CD14-positive monocyte (primary cell): ENCODE results near the gene FAM240A. TPM values are rescaled to one million over a fixed set of nuclear protein-coding genes. Genes with fewer than 3 reads are reported as not detected.
"Not testable (repeated sequence)": the region's sequence is repeated elsewhere in the genome, so short reads cannot be mapped to it uniquely, and the experiment has no call there.

ENCODE experiments used
- DNase-seq, 3 donors: peaks; one replicate each; pipeline ENCODE4 v3.0.0-alpha.2; 2011 to 2022
- H2AFZ ChIP-seq: 2 replicates; pipeline ENCODE4 v1.6.0; 2012; ENCODE audit warnings: mild to moderate bottlenecking, low read depth, low read length, inconsistent platforms; ENCODE audit not compliant: insufficient read depth, poor library complexity, severe bottlenecking
- H3K27ac ChIP-seq, 2 donors: 1 replicate in 1 of 2; 2 replicates in 1 of 2; pipeline ENCODE4 v1.5.1; 2012 to 2013; ENCODE audit warnings: low read length in 2 of 2, control low read depth in 1 of 2, inconsistent platforms in 1 of 2, low read depth in 1 of 2, mild to moderate bottlenecking in 1 of 2
- H3K27me3 ChIP-seq, 2 donors: one replicate each; pipeline versions ENCODE4 v1.6.0 to v1.6.1; 2011 to 2013; ENCODE audit warnings: low read length in 2 of 2; ENCODE audit not compliant: control insufficient read depth in 2 of 2, insufficient read depth in 2 of 2
- H3K36me3 ChIP-seq, 2 donors: replicated peaks in 1 of 2; 1 replicate in 1 of 2; 2 replicates in 1 of 2; pipeline versions ENCODE4 v1.5.1 to v1.6.1; 2012 to 2013; ENCODE audit warnings: low read length in 2 of 2, control low read depth in 1 of 2, inconsistent platforms in 1 of 2, mild to moderate bottlenecking in 1 of 2; ENCODE audit not compliant: insufficient read depth in 2 of 2, control insufficient read depth in 1 of 2
- H3K4me1 ChIP-seq, 2 donors: 1 replicate in 1 of 2; 2 replicates in 1 of 2; pipeline versions ENCODE4 v1.5.1 to v1.6.1; 2012 to 2013; ENCODE audit warnings: low read length in 2 of 2, control low read depth in 1 of 2, inconsistent platforms in 1 of 2, mild to moderate bottlenecking in 1 of 2, moderate library complexity in 1 of 2; ENCODE audit not compliant: insufficient read depth in 2 of 2, control insufficient read depth in 1 of 2
- H3K4me2 ChIP-seq: replicated peaks from 2 replicates; pipeline ENCODE3; 2012; ENCODE audit warnings: low read length, moderate library complexity, mild to moderate bottlenecking; ENCODE audit not compliant: poor library complexity, severe bottlenecking; ENCODE audit errors: extremely low read depth
- H3K4me3 ChIP-seq, 3 experiments: fragments of 200-600 bp in 1 of 3; sonication (generic) in 1 of 3; replicated peaks in 1 of 3; 1 replicate in 2 of 3; 2 replicates in 1 of 3; pipeline ENCODE4 v1.5.1; 2011 to 2013; ENCODE audit warnings: low read length in 3 of 3, mild to moderate bottlenecking in 3 of 3, control low read depth in 2 of 3, low read depth in 2 of 3, inconsistent platforms in 1 of 3, moderate library complexity in 1 of 3
- H3K79me2 ChIP-seq: 2 replicates; pipeline ENCODE4 v1.6.0; 2012; ENCODE audit warnings: mild to moderate bottlenecking, control low read depth, inconsistent platforms, low read length, moderate library complexity; ENCODE audit not compliant: insufficient read depth
- H3K9ac ChIP-seq: 2 replicates; pipeline ENCODE4 v1.6.0; 2017; ENCODE audit warnings: low read length, mild to moderate bottlenecking; ENCODE audit not compliant: insufficient read depth, poor library complexity, severe bottlenecking
- H3K9me3 ChIP-seq, 2 donors: replicated peaks in 1 of 2; 1 replicate in 1 of 2; 2 replicates in 1 of 2; pipeline versions ENCODE4 v1.5.1 to v1.6.1; 2012 to 2013; ENCODE audit warnings: low read length in 2 of 2, control low read depth in 1 of 2; ENCODE audit not compliant: control insufficient read depth in 1 of 2, insufficient read depth in 1 of 2
- H4K20me1 ChIP-seq: 2 replicates; pipeline ENCODE4 v1.6.0; 2012; ENCODE audit warnings: mild to moderate bottlenecking, low read length, control low read depth, moderate library complexity; ENCODE audit not compliant: insufficient read depth
- H3K27ac Mint-ChIP-seq, 7 donors: one replicate each; pipeline ENCODE4 v1.8.0; 2020; ENCODE audit warnings: mild to moderate bottlenecking in 7 of 7, mixed read lengths in 7 of 7, moderate library complexity in 6 of 7, inconsistent platforms in 2 of 7
- H3K27me3 Mint-ChIP-seq, 3 donors: one replicate each; pipeline ENCODE4 v1.8.0; 2021 to 2022; ENCODE audit warnings: low read depth in 3 of 3, mild to moderate bottlenecking in 3 of 3, mixed read lengths in 3 of 3, moderate library complexity in 3 of 3, inconsistent platforms in 1 of 3
- H3K36me3 Mint-ChIP-seq, 2 donors: one replicate each; pipeline ENCODE4 v1.8.0; 2020; ENCODE audit warnings: mixed read lengths in 2 of 2, inconsistent platforms in 1 of 2, mild to moderate bottlenecking in 1 of 2
- H3K4me1 Mint-ChIP-seq: one replicate; pipeline ENCODE4 v1.8.0; 2020; ENCODE audit warnings: mild to moderate bottlenecking, mixed read lengths
- H3K4me3 Mint-ChIP-seq, 2 donors: one replicate each; pipeline ENCODE4 v1.8.0; 2020; ENCODE audit warnings: mild to moderate bottlenecking in 2 of 2, mixed read lengths in 2 of 2, moderate library complexity in 1 of 2
- H3K9me3 Mint-ChIP-seq, 7 donors: one replicate each; pipeline ENCODE4 v1.8.0; 2020 to 2022; ENCODE audit warnings: mixed read lengths in 7 of 7, mild to moderate bottlenecking in 6 of 7, moderate library complexity in 6 of 7, inconsistent platforms in 2 of 7
- WGBS: methylation state at CpG from one replicate; pipeline ENCODE4 v1.1.5; 2013; ENCODE audit warnings: missing lambda C conversion rate; ENCODE audit not compliant: insufficient coverage; 5-methylcytosine and 5-hydroxymethylcytosine counted together
- intact Hi-C, 2 donors: fragments of 100-400 bp; cut with micrococcal nuclease; formaldehyde crosslinking; loops; one replicate each; pipeline versions ENCODE4 v1.15.0 to v1.15.1; 2023
- polyA plus RNA-seq, 3 donors: library from polyadenylated mRNA; depleted of rRNA in 1 of 3; unstranded in 2 of 3; stranded (reverse) in 1 of 3; fragments of 300-500 nt in 2 of 3; fragments of >200 nt in 1 of 3; fragmentation: Illumina TruSeq in 2 of 3; gene quantifications; 1 replicate in 2 of 3; 2 replicates in 1 of 3; pipeline ENCODE4 v1.2.3, GENCODE V29; 2012 to 2021
- TF ChIP-seq, protein P1 (sequence below): fragments of 200-600 bp; IDR thresholded peaks from one replicate; pipeline ENCODE4 v1.8.0; 2022; ENCODE audit warnings: antibody characterized with exemption, mild to moderate bottlenecking

FAM240A gene
- polyA plus RNA-seq, 3 donors, result not detected

DNA sequence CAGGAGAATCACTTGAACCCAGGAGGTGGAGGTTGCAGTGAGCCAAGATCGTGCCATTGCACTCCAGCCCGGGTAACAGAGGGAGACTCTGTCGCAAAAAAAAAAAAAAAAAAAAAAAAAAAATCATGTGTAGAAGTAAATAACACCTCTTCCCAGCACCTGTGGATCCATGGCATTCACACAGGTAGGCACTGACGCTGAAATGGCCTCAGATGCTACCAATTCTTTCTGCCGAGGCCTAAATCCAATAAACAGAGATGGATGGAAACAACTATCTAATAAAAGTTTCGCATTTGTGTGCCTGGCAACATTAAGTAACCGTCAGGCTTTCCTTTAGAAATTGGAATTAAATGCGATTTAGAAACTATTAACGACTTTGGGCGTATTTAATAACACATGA lies 35.9 kb upstream of the FAM240A start:
- Mint-ChIP-seq H3K27ac (no peak overlapping the region), H3K4me1 (peaks cover 6% of the 10 kb centered on the region), H3K27me3 (peaks cover 22 to 54% (median 22%) of the 10 kb centered on the region in 3 donors), H3K4me3 (peak overlapping the region in 1 of 2 donors; percentile 35), H3K36me3 (no peaks in the 10 kb centered on the region), H3K9me3 (no peaks in the 10 kb centered on the region)
- no peak for DNase-seq
- Histone ChIP-seq H3K9me3 (no peaks in the 10 kb centered on the region), H3K27ac (no peak overlapping the region), H3K79me2 (no peaks in the 10 kb centered on the region), H3K36me3 (no peaks in the 10 kb centered on the region), H3K27me3 (peaks cover 0 to 22% of the 10 kb centered on the region in 2 donors), H3K4me3 (no peak overlapping the region), H3K4me1 (no peaks in the 10 kb centered on the region), H3K9ac (no peak overlapping the region), H3K4me2 (no peak overlapping the region), H2AFZ (no peak overlapping the region), H4K20me1 (no peaks in the 10 kb centered on the region)
- intact Hi-C loops, result no loop called here
- 100% methylated on average over 2 of the region's 10 CpGs for WGBS
- TF ChIP-seq, protein P1, sequence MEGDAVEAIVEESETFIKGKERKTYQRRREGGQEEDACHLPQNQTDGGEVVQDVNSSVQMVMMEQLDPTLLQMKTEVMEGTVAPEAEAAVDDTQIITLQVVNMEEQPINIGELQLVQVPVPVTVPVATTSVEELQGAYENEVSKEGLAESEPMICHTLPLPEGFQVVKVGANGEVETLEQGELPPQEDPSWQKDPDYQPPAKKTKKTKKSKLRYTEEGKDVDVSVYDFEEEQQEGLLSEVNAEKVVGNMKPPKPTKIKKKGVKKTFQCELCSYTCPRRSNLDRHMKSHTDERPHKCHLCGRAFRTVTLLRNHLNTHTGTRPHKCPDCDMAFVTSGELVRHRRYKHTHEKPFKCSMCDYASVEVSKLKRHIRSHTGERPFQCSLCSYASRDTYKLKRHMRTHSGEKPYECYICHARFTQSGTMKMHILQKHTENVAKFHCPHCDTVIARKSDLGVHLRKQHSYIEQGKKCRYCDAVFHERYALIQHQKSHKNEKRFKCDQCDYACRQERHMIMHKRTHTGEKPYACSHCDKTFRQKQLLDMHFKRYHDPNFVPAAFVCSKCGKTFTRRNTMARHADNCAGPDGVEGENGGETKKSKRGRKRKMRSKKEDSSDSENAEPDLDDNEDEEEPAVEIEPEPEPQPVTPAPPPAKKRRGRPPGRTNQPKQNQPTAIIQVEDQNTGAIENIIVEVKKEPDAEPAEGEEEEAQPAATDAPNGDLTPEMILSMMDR, result no peak

DNA sequence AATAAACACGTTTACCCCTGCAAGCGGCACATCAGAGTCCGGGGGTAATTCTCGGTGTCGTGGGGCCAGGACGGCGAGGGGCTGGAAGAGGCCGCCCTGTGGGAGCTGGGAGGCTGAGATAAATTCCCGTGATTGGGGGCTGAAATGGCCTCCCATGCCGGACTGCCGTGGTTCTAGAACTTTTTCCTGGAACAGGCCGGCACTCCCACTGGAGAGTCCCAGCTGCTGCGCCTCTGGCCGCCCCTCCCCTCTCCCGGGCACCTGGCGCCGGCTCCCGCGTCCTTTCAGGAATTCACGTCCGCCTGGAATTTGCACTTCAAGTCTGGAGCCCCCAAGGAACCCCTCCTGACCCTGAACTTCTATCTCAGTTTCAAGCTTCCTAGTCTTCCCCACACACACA lies 35.4 kb upstream of the FAM240A start:
- Histone ChIP-seq H3K4me1 (no peaks in the 10 kb centered on the region), H3K27me3 (peaks cover 0 to 22% of the 10 kb centered on the region in 2 donors), H3K79me2 (no peaks in the 10 kb centered on the region), H3K4me3 (no peak overlapping the region), H3K36me3 (no peaks in the 10 kb centered on the region), H3K4me2 (no peak overlapping the region), H4K20me1 (no peaks in the 10 kb centered on the region), H3K27ac (no peak overlapping the region), H2AFZ (no peak overlapping the region), H3K9me3 (no peaks in the 10 kb centered on the region), H3K9ac (no peak overlapping the region)
- TF ChIP-seq, protein P1, result no peak
- WGBS, result 35% methylated on average over 21 of the region's 21 CpGs
- no peak for DNase-seq
- intact Hi-C loops, result no loop called here
- Mint-ChIP-seq H3K4me3 (peak overlapping the region in 1 of 2 donors; percentile 70), H3K36me3 (no peaks in the 10 kb centered on the region), H3K4me1 (peaks cover 6% of the 10 kb centered on the region), H3K27ac (no peak overlapping the region), H3K27me3 (peaks cover 19 to 51% (median 22%) of the 10 kb centered on the region in 3 donors), H3K9me3 (no peaks in the 10 kb centered on the region)

DNA sequence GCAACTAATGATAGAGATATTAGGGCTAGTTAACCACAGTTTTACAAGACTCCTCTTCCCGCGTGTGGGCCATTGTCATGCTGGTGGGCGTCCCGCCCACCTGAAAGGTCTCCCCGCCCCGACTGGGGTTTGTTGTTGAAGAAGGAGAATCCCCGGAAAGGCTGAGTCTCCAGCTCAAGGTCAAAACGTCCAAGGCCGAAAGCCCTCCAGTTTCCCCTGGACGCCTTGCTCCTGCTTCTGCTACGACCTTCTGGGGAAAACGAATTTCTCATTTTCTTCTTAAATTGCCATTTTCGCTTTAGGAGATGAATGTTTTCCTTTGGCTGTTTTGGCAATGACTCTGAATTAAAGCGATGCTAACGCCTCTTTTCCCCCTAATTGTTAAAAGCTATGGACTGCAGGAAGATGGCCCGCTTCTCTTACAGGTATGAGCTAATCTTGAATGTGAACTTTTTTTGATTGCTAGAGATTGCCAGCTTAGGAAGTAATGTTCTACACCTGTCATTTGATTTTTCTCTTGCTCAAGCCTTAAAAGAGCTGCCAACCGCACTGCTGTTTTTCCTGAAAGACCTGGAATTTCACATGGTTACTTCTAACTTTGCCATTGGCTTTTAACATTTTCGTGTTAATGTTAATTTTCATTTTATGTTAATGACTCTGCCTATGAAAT lies 34.6 kb upstream of the FAM240A start:
- H3K79me2 ChIP-seq, H3K36me3 Mint-ChIP-seq, H4K20me1 ChIP-seq, H3K9ac ChIP-seq, intact Hi-C loops, H3K4me2 ChIP-seq, H3K36me3 ChIP-seq, H3K4me3 Mint-ChIP-seq, H3K4me3 ChIP-seq, H2AFZ ChIP-seq, H3K27ac ChIP-seq, DNase-seq, H3K4me1 ChIP-seq, H3K4me1 Mint-ChIP-seq, H3K9me3 Mint-ChIP-seq, H3K9me3 ChIP-seq: not testable (repeated sequence)
- H3K27me3 Mint-ChIP-seq, result peaks cover 18 to 47% (median 22%) of the 10 kb centered on the region in 3 donors
- H3K27ac Mint-ChIP-seq, result peak overlapping the region in 1 of 7 donors; percentile 66
- WGBS, result 100% methylated on average over 2 of the region's 18 CpGs
- peaks cover 0 to 22% of the 10 kb centered on the region in 2 donors for H3K27me3 ChIP-seq
